GM19099 (cell line): ENCODE data around the gene LDLRAD3.

Experiments
- POLR2A ChIP-seq: IDR thresholded peaks from 3 replicates; pipeline ENCODE4 v1.6.1; 2011; ENCODE audit warnings: low read depth; ENCODE audit not compliant: insufficient read length; ENCODE audit errors: extremely low read depth

Gene LDLRAD3

GRCh38 chr11:36073411-36074203 lies 129.7 kb downstream of the LDLRAD3 start:
- no peak for TF ChIP-seq POLR2A

GRCh38 chr11:36074941-36075431 lies 131.1 kb downstream of the LDLRAD3 start:
- no peak for TF ChIP-seq POLR2A

GRCh38 chr11:36077368-36077767 lies 133.5 kb downstream of the LDLRAD3 start:
- TF ChIP-seq POLR2A: no peak

- TF ChIP-seq POLR2A: no peak
These were observed 134.2 kb downstream of the LDLRAD3 start for GRCh38 chr11:36077886-36078685.

GRCh38 chr11:36078686-36079055 lies 134.8 kb downstream of the LDLRAD3 start:
- TF ChIP-seq POLR2A: no peak

- no peak for TF ChIP-seq POLR2A
These were observed 136.2 kb downstream of the LDLRAD3 start for GRCh38 chr11:36079878-36080675.

GRCh38 chr11:36081274-36081945 lies 137.5 kb downstream of the LDLRAD3 start:
- TF ChIP-seq POLR2A: no peak

GRCh38 chr11:36086366-36086765 lies 142.5 kb downstream of the LDLRAD3 start:
- no peak for TF ChIP-seq POLR2A

- no peak for TF ChIP-seq POLR2A
These were observed 144.6 kb downstream of the LDLRAD3 start for GRCh38 chr11:36088266-36088972.

GRCh38 chr11:36089920-36090319 lies 146.1 kb downstream of the LDLRAD3 start:
- no peak for TF ChIP-seq POLR2A

- no peak for TF ChIP-seq POLR2A
These were observed 146.7 kb downstream of the LDLRAD3 start for GRCh38 chr11:36090356-36091109.

GRCh38 chr11:36091256-36091811 lies 147.5 kb downstream of the LDLRAD3 start:
- no peak for TF ChIP-seq POLR2A
